Activated T-cell treated with anti-CD3 and anti-CD28 coated beads for 4 hours (primary cell): ENCODE data around the gene FEZ2.

Experiments
- DNase-seq: peaks from one replicate; pipeline ENCODE4 v3.0.0-alpha.2; 2020

Gene FEZ2

DNA sequence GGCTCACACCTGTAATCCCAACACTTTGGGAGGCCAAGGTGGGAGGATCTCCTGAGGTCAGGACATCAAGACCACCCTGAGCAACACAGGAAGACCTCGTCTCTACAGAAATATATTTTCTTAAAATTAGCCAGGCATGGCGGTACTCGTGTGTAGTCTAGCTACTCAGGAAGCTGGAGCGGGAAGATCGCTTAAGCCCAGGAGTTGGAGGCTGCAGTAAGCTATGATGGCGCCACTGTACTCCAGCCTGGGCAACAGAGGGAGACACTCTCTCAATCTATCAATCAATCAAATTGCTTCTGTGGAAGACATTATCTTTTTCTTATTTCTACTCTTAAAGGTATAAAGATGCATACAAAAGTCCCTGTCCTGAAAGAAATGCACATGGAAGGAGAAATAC lies 11.3 kb downstream of the FEZ2 start:
- DNase-seq: no peak

DNA sequence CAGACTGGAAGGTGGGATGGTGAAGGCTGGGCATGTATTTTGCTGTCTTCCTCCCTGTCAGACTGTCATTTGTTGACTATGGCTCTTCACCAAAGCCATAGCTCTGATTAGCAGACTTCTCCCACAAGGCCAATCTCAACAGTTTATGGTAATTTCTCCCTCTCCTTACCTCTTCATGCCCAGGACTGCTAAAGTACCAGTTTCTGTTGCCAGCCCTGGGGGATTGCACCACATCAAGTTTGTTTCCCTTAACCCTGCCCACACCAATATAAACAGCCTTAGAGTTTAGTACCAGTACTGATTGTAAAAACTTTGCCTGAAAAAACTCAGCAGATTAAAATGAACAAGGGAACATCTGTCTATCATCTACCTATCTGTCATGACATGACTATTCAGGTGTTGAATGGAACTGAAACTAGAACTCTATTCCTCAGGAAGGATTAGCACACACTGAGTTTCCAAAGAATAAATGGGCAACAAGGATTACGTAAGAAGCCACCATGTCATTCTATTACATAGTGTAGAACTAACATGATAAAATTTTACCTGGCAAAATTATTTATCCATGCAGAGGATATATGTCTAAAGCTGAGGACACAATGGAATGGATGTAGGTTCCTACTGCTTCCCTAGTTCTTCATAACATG lies 13.7 kb downstream of the FEZ2 start:
- DNase-seq: no peak

DNA sequence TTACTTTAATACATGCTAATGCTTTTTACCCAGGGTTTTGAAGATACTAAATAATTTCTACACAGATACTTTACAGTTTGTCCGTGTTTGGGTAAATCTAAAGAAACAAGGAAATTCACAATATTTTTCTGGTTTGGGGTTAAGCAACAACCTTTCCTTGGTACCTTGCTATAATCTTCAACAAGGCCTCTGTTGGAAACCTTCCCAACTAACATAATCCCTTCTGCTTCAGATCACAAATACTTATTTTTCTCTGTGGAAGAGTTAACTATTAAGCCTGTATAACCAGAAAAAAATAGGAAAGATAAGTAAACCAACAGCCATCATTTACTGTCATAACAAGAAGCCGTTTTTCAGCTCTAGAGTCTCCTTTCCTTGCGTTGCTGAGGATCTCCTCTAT lies 15.0 kb downstream of the FEZ2 start:
- DNase-seq: no peak

DNA sequence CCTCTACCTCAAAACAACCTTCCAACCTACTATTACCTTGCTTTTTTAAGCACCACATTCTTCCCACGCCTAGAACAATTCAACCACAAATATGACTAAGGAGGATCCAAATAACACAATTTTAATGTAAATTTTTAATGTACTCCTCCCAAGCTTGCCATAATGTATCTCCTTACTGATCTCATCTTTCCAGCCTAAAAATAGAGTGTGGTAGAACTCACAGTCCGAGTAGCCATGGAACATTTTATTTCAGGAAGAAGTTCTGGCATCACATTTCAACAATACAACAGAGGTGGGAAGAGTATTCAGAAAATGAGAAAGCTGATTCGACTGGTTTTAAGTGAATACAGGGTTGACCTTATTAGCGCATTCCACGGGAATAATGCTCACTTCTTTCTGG lies 15.4 kb downstream of the FEZ2 start:
- DNase-seq: no peak

DNA sequence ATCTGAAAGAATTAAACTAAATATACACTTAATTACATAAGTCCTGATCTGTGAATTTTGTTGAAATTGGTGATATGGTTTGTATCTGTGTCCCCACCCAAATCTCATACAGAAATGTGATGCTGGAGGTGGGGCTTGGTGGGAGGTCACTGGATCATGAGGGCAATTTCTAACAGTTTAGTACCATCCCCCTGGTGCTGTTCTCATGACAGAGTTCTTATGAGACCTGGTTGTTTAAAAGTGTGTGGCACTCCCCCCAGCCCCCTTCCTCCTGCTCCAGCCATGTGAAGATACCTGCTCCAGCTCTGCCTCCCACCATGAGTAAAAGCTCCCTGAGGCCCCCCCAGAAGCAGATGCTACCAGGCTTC lies 18.7 kb downstream of the FEZ2 start:
- DNase-seq: no peak

DNA sequence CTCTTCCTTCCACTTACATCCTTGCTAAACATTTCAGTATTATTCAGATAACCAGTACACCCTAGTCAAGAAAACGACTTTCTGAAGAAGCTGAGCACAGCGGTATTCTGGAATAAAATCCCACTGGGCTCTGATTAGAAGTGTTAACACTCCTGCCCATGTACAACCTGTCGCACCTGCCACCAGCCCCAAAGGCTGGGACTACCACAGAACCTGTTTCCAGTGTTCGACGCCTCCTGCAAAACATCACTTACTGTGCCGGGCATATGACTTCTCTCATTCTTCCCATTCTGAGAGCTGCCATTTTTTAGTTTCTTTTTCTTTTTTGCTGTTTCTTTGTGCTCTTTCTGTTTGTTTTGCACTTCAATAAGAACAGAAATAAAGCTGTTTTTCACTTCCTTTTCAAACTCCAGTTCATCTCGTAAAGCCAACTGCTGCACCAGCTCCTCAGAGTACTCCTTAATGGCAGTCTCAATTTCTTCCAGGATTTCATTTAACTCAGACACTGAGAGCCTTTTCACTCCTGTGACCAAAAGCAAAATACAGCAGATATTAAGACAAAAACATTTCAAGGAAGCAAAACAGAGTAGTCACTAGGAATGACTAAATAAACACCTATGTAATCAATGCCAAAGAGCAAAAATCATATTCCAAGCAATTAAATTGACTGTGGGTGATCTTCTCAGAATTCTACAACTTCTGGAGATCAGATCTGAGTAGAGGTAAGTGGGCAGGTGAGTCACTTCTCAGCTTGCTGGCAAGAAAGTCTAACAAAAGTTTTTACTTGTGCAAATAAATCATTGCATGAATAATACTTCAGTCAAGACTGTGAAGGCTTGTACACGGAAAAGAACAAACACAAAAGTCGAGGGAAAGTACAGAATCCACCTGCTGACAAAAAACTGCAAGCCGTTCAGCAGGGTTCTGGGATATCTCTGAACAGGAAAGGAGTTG lies 19.3 kb downstream of the FEZ2 start:
- DNase-seq: no peak

DNA sequence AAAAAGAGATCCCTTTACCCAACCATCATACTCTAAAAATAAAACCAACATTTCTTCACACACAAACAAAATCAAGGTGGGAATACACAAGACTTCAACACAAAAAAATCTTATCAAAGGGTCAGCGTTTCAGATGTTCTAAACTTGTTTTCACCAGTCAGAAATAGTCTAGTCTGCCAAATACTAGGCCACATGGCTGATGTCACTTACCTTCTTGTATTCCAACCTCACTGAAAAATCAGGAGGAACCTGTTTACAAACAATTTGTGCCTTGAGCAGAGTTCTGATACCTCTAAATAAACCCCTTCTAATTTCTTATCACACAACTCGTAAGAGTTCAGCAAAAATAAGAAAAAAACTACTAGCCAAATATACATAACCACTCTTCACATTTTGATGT lies 20.1 kb downstream of the FEZ2 start:
- no peak for DNase-seq

DNA sequence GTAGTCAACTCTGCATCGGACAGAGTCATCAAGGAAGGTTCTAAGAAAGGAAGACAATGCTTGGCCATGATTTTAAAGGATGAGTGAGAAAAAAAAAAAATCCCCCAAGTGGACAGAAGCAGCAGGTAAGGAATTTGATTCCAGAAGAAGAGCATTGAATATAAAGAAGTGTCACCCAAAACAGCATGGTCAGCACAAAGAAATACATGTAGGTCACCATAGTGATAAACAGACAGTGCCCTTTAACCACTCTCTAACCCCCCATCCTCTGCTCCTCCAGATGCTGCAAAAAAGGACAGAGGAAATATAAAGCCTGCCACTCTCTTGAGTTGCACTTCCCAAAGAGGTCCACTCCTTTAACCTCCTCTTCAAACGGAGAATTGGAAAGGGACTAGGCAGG lies 23.4 kb downstream of the FEZ2 start:
- DNase-seq: no peak

DNA sequence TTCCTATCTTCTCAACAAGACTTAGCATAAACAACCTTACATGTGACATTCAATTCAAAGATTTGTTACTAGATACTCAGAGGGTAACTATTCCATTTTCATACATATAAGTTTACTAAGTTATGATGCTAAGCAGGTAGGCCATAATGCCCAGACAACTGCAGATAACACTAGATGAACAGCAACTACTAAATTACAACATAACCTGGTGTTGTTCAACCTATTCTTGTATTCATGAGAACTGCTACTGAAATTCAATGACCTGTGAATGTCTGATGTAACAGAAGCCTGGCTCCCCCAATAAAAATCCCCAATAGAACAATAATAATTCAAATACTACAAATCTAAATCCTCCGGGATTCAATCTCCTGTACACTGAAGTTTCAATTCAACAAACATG lies 24.8 kb downstream of the FEZ2 start:
- no peak for DNase-seq

DNA sequence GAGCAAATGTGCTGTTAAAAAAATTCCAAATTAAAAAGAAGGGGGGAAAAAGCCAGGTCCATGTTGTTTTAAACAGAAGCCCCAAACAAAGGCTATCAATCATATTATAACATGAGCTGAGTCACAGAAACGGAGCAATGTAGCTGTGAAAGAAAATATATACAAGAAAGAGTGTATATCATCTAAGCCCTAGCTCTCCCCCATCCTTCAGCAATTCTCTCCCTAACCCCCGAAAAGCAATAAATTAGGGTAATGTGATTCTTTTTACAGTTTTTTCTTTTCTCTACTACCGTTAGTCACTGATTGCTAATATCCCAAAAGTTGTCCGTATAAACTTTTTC lies 25.3 kb downstream of the FEZ2 start:
- DNase-seq: no peak

DNA sequence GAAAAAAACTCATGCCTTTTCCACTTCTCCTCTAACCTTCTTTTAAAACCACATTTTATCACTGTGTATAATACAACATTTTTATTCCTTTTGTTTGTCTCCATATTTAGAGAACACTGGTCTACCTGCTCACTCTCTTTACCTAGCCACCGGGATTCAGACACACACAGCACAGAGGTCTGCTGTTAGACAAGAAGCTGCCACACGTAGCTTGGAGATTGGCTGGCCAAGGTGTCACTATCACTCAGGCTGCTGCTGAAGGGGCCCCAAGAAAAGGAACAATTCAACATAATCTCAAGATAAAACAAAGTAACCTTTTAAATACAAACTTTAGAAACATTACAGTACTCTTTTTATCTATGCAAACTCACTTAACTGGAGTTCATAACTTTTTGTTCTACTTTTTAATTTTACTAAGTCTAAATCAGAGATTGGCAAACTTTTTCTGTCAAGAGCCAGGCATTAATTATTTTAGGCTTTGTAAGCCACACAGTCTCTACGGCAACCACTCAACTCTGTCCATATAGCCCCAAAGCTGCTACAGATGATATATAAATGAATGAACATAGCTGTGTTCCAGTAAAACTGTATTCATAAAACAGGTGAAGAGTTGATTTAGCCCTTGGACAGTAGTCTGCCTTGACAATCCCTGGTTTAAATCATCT lies 25.8 kb downstream of the FEZ2 start:
- no peak for DNase-seq

DNA sequence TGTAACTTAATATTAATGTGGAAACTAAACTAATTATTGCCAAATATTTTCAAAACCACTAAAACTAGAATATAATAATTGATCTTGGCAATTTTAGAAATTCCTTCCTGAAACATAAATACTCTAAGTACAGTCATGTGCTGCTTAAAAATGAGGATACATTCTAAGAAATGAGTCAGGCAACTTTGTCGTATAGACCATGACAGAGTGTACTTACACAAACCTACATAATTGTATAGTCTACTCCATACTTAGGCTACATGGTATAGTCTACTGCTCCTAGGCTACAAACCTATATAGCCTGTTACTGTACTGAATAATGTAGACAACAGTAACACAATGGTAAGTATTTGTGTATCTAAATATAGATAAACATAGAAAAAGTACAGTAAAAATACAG lies 27.6 kb downstream of the FEZ2 start:
- no peak for DNase-seq

DNA sequence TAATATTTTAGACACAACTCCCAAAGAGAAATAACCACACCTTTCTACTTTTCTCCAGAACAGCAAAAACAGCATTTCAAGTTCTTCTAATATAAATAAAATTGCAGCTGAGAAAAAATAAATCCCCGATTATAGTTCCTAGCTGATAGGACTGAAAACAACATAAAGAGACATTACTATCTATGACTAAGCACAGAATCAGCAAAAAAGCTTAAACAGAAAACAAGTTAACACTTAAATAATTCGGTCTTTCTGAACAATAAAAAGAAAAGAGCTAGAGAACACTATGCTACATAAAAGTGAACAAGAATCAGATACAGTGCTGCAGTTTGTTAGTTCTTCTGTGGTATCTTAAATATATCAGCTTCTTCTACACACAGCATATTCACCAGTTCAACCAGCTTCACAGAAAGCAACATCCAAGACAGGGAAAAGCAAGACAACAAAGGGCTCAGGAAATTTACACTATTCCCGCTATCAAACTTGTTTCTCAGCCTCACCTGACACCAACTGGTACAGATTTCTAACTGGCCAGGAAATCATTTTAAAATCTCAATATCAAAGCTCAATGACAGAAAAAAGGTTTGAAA lies 28.6 kb downstream of the FEZ2 start:
- DNase-seq: no peak

DNA sequence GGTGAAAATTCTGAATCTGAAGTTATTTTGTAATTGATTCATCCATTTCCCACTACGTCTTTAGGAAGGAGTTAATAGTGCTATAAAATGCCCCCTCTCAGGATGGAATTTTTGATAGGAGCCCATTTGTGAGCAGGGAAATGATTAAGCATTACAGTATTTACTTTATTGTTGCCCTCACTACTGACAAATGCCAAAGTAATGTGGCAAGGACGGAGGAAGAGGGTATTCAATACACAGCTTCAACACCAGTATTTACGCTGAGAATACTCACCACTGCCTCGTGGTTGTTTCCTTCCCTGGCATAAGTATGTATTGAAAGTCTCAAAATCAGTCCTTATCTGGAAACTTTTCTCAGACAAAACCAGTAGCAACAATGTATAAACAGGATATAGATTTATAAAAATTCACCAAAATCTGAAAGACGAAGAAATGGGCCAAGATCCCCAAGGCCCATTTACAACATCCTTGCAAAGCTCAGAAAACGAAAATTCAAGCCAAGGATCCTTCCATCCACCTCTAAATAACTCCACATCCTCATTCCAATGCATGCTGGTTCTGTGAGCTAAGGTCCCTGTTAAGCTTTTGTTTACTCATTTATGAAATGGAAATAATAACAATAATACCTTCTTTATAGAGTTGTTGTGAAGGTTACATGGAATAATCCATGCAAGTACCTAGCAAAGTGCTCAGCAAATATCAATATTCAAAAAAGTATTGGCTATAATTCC lies 29.3 kb downstream of the FEZ2 start:
- no peak for DNase-seq

DNA sequence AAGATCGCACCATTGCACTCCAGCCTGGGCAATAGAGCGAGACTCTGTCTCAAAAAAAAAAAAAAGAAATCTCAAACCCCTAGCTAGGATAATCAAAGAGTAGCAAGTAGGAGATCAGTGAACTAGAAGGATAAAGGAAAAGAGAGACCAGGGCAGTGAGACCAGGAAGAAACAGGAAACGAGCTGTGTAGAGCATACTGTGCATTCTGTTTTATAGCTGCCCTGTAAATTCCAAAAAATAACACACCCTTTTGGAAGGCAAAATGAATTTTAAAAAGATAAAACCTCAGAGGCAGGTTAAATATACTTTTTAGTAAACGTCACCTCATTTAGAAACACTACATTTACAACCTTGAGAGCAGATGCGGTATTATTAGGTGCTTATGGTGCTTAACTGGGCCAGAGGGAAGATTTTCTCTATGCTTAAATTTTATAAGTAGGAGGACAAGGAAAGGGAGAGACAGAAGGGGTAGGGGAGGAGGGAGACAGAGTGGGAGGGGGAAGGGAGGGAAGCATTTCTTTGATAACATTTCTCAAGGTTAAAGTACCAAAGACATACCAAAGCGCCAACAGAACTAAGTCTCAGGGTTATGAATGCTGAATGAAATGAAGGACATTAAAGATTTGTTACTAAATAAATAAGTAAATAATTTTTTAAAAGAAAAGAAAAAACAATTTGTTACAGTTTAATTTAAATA lies 30.1 kb downstream of the FEZ2 start:
- DNase-seq: no peak

DNA sequence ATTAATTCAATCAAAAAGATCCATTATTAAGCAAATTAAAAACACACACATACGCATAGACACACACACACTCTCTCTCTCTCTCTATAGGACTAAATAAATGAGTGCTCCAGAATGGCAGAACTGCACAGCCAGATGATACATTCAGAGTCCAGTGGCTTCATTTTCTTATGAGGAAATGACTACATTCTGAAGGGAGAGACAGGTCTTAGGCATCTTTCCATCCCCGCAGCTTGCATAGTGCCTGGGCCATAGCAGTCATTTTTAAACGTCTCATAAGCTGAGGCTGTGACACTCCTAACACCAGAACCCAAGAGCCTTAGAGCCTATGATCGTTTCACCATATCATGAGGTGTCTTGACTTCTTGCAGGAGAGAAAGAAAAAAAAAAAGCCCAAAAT lies 31.1 kb downstream of the FEZ2 start:
- no peak for DNase-seq

DNA sequence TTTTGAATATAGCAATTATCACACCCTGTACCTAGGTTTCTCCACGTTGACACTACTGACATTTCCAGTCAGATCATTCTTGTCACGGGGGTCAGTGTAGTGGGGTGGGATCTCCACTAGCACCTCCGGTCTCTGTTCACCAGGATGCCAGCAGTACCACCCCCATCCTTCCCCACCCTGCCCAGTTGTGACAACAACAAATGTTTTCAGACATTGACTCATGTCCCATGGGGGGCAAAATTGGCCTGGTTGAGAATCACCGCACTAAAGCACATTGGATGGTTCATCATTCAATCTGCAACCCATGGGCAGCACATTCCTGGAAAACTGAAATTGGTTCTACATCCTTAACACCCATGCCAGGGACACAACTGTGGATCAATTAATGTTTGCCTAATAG lies 32.3 kb downstream of the FEZ2 start:
- DNase-seq: no peak

DNA sequence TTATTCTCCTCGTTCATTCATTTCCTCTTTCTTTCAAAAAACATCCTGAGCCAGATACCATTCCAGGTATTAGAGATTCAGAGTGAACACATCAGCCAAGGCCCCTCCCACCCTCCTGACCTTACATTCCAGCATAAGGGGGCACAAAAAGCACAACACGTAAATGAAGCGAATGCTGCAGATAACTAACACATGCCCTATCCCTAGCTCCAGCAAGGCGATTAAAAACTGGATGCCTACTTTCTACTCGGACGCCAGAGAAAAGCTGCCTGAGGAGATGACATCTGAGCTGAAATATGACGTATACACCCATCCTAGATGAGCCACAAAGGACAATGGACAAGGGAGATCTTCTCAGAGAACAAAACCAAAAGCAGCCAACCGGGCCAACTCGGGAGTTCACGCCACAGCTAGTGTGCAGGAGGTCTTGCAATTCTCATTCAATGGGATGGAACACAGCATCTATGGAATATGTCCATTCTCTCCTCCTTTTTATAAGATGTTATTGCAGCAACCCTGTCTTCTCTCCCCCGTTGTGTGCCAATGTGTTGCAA lies 33.5 kb downstream of the FEZ2 start:
- DNase-seq: no peak

DNA sequence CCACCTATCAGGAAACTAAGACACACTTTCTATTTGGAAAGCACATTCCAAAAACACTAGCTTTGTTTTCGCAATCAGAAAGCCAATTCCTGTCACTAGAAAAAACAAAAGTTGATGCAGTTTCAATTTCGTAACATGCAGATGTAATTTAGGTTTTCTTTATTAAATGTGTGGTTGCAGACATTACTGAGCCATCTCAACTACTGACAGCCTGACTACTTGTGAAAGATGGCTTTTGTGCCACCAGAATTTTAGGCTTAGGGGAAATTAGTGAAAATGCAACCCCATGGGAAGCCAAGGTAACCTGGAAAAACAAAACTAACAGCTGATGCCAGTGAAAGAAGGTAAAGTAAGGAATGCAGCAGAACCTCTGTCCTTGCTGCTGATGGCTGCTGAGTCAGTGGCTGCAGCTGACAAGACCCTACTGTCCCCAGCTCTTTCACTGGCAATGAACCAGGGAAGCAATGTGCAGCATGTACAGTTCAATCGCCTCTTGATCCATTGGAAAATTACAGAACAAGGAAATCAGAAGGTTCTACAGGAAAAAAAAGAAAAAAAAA lies 34.9 kb downstream of the FEZ2 start:
- DNase-seq: no peak

DNA sequence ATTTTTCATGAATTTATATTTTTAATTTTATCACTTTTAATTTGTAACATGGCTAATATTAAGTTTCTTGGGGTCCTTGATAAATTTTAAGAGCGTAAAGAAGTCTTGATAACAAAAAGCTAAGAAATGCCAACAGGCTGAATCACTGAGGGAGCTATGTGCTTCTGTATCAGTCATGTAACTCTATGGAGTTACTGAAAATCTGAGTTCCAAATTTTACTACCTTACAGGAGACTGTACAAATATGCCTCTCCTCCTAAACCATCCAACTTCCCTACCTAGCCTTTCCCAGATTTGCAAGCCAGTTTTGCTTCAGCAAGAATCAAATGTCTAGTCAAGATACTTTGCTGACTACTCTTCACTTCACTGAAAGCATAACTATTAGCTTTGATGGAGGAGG lies 35.7 kb downstream of the FEZ2 start:
- DNase-seq: no peak

DNA sequence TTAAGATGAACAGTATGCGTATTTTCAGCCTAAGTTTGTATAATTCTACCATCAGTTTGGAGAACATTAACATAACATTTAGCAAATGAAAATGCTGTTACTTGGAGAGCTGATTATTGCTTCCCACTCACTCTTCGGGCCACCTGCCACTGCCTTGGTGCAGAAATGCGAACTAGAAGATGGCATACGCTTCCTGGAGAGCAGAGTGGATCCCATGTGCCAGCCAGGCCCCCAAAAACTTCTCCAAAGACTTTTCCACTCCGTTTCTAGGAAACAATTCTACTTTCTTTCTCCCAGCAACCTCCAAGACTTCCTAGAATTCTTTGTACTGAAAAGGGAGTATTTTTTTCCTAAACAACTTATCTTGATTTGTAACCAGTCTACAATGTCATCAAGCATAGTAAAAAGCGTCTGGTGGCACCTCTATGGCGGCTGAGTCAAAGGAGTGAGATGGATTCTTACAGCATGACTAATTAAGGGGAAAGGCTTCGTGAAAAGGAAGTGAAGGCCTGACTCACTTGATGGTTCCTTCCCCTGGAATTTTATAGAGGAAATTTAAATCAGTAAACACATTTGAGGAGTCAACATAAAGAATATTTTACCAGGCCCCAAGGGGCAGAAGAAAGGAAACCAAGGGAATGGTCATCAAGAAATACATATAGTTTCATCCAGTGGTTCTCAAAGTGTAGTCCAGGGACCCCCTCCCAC lies 36.6 kb downstream of the FEZ2 start:
- DNase-seq: no peak
